HEK293 (cell line): Measurements from ENCODE around the gene FAM234B.

Experiments
- CTCF ChIA-PET: fragments of 350-600 bp; formaldehyde crosslinking; extraction: SDS; loops from one replicate; lab custom pipeline; 2021; ENCODE audit warnings: antibody characterized with exemption; lab: Yijun Ruan, JAX
- POLR2A ChIA-PET: fragments of 300-600 bp; formaldehyde crosslinking; extraction: SDS; loops from one replicate; lab custom pipeline; 2020; ENCODE audit warnings: antibody characterized with exemption, inconsistent platforms; lab: Yijun Ruan, JAX
- H3K27ac ChIP-seq: fragments of 200-500 bp; sonication (Bioruptor generic); 2 replicates; pipeline ENCODE4 v1.5.1; 2014; ENCODE audit warnings: low read depth, low read length, control low read depth, inconsistent platforms; ENCODE audit errors: extremely low read depth
- H3K36me3 ChIP-seq, 2 experiments: fragments of 200-500 bp in 1 of 2; sonication (Bioruptor generic) in 1 of 2; 1 replicate in 1 of 2; 2 replicates in 1 of 2; pipeline ENCODE4 v1.5.1; 2014 to 2017; ENCODE audit warnings: inconsistent platforms in 2 of 2, low read length in 2 of 2; ENCODE audit not compliant: control insufficient read depth in 2 of 2, insufficient read depth in 1 of 2
- H3K4me1 ChIP-seq: fragments of 200-500 bp; sonication (Bioruptor generic); 2 replicates; pipeline ENCODE4 v1.5.1; 2014; ENCODE audit warnings: mild to moderate bottlenecking, low read length, inconsistent platforms; ENCODE audit not compliant: control insufficient read depth, insufficient read depth
- H3K4me3 ChIP-seq: 2 replicates; pipeline ENCODE4 v1.5.1; 2011; ENCODE audit warnings: low read depth, mild to moderate bottlenecking, control low read depth, low read length, moderate library complexity
- H3K9me3 ChIP-seq: fragments of 200-500 bp; sonication (Bioruptor generic); 2 replicates; pipeline ENCODE4 v1.5.1; 2014; ENCODE audit warnings: low read depth, low read length, inconsistent platforms; ENCODE audit not compliant: control insufficient read depth, insufficient read depth
- EGR2 ChIP-seq: fragments of 450-650 bp; formaldehyde crosslinking; IDR thresholded peaks from 2 replicates; pipeline ENCODE4 v1.5.1; 2016; ENCODE audit warnings: low read depth, missing biosample characterization, missing genetic modification characterization
- FEZF1 ChIP-seq: fragments of 450-650 bp; formaldehyde crosslinking; IDR thresholded peaks from 2 replicates; pipeline ENCODE4 v1.5.1; 2016; ENCODE audit warnings: missing biosample characterization, missing genetic modification characterization
- GFI1B ChIP-seq: fragments of 450-650 bp; formaldehyde crosslinking; IDR thresholded peaks from 2 replicates; pipeline ENCODE4 v1.5.1; 2016; ENCODE audit warnings: missing biosample characterization, missing genetic modification characterization
- GLIS2 ChIP-seq: fragments of 450-650 bp; formaldehyde crosslinking; IDR thresholded peaks from 2 replicates; pipeline ENCODE4 v1.5.1; 2016; ENCODE audit warnings: missing biosample characterization, missing genetic modification characterization
- KLF8 ChIP-seq: fragments of 450-650 bp; formaldehyde crosslinking; IDR thresholded peaks from 2 replicates; pipeline ENCODE4 v1.5.1; 2016; ENCODE audit warnings: missing biosample characterization, missing genetic modification characterization
- KLF9 ChIP-seq: fragments of 450-650 bp; formaldehyde crosslinking; IDR thresholded peaks from 2 replicates; pipeline ENCODE4 v1.5.1; 2016; ENCODE audit warnings: missing biosample characterization, missing genetic modification characterization, low read depth
- OVOL3 ChIP-seq: fragments of 450-650 bp; formaldehyde crosslinking; IDR thresholded peaks from 2 replicates; pipeline ENCODE4 v1.5.1; 2016; ENCODE audit warnings: missing biosample characterization, missing genetic modification characterization
- SCRT2 ChIP-seq: fragments of 450-650 bp; formaldehyde crosslinking; IDR thresholded peaks from 2 replicates; pipeline ENCODE4 v1.5.1; 2016; ENCODE audit warnings: missing biosample characterization, missing genetic modification characterization
- SETDB1 ChIP-seq: IDR thresholded peaks from one replicate; pipeline ENCODE4 v1.6.1; 2017; ENCODE audit warnings: mild to moderate bottlenecking, low read length, moderate library complexity, mixed read lengths; ENCODE audit not compliant: insufficient read length
- YY2 ChIP-seq: fragments of 450-650 bp; formaldehyde crosslinking; IDR thresholded peaks from 2 replicates; pipeline ENCODE4 v1.5.1; 2016; ENCODE audit warnings: missing biosample characterization, missing genetic modification characterization
- ZBTB21 ChIP-seq: fragments of 450-650 bp; formaldehyde crosslinking; IDR thresholded peaks from 2 replicates; pipeline ENCODE4 v1.5.1; 2017; ENCODE audit warnings: missing biosample characterization, missing genetic modification characterization
- ZBTB48 ChIP-seq: fragments of 450-650 bp; formaldehyde crosslinking; IDR thresholded peaks from 2 replicates; pipeline ENCODE4 v1.5.1; 2016; ENCODE audit warnings: missing biosample characterization, missing genetic modification characterization
- ZNF10 ChIP-seq: fragments of 450-650 bp; formaldehyde crosslinking; IDR thresholded peaks from 2 replicates; pipeline ENCODE4 v1.5.1; 2017; ENCODE audit warnings: missing biosample characterization, missing genetic modification characterization
- ZNF184 ChIP-seq: fragments of 450-650 bp; IDR thresholded peaks from 2 replicates; pipeline ENCODE4 v1.5.1; 2018; ENCODE audit warnings: missing biosample characterization, mild to moderate bottlenecking, missing genetic modification characterization
- ZNF24 ChIP-seq: fragments of 450-650 bp; formaldehyde crosslinking; IDR thresholded peaks from 2 replicates; pipeline ENCODE4 v1.5.1; 2016; ENCODE audit warnings: missing biosample characterization, missing genetic modification characterization
- ZNF324 ChIP-seq: fragments of 450-650 bp; formaldehyde crosslinking; IDR thresholded peaks from 2 replicates; pipeline ENCODE4 v1.5.1; 2016; ENCODE audit warnings: missing biosample characterization, missing genetic modification characterization
- ZNF366 ChIP-seq: fragments of 450-650 bp; formaldehyde crosslinking; conservative IDR thresholded peaks from 2 replicates; pipeline ENCODE4 v1.5.1; 2016; ENCODE audit warnings: missing biosample characterization, missing genetic modification characterization
- ZNF426 ChIP-seq: fragments of 450-650 bp; formaldehyde crosslinking; IDR thresholded peaks from 2 replicates; pipeline ENCODE4 v1.5.1; 2017; ENCODE audit warnings: missing biosample characterization, missing genetic modification characterization, mild to moderate bottlenecking, inconsistent platforms, moderate library complexity
- ZNF510 ChIP-seq: fragments of 450-650 bp; formaldehyde crosslinking; IDR thresholded peaks from 2 replicates; pipeline ENCODE4 v1.5.1; 2018; ENCODE audit warnings: mild to moderate bottlenecking, missing genetic modification characterization, missing biosample characterization; ENCODE audit not compliant: insufficient replicate concordance
- ZNF561 ChIP-seq: fragments of 450-650 bp; IDR thresholded peaks from 2 replicates; pipeline ENCODE4 v1.5.1; 2018; ENCODE audit warnings: missing biosample characterization, missing genetic modification characterization, borderline replicate concordance
- ZNF571 ChIP-seq: fragments of 450-650 bp; formaldehyde crosslinking; IDR thresholded peaks from 2 replicates; pipeline ENCODE4 v1.5.0; 2017; ENCODE audit warnings: missing biosample characterization, missing genetic modification characterization
- ZNF585B ChIP-seq: fragments of 450-650 bp; formaldehyde crosslinking; IDR thresholded peaks from 2 replicates; pipeline ENCODE4 v1.5.1; 2016; ENCODE audit warnings: missing biosample characterization, missing genetic modification characterization
- ZNF624 ChIP-seq: fragments of 450-650 bp; formaldehyde crosslinking; IDR thresholded peaks from 2 replicates; pipeline ENCODE4 v1.5.1; 2017; ENCODE audit warnings: missing biosample characterization, missing genetic modification characterization
- ZNF701 ChIP-seq: fragments of 450-650 bp; formaldehyde crosslinking; IDR thresholded peaks from 2 replicates; pipeline ENCODE4 v1.5.1; 2016; ENCODE audit warnings: missing biosample characterization, missing genetic modification characterization
- ZNF707 ChIP-seq: fragments of 450-650 bp; formaldehyde crosslinking; IDR thresholded peaks from 2 replicates; pipeline ENCODE4 v1.5.1; 2016; ENCODE audit warnings: missing biosample characterization, missing genetic modification characterization
- ZNF791 ChIP-seq: fragments of 450-650 bp; formaldehyde crosslinking; IDR thresholded peaks from 2 replicates; pipeline ENCODE4 v1.5.1; 2016; ENCODE audit warnings: missing biosample characterization, missing genetic modification characterization
- TF ChIP-seq, protein P1 (sequence below): fragments of 450-650 bp; formaldehyde crosslinking; IDR thresholded peaks from 2 replicates; pipeline ENCODE4 v1.5.1; 2016; ENCODE audit warnings: missing biosample characterization, missing genetic modification characterization, low read depth
- TF ChIP-seq, protein P2 (sequence below): fragments of 450-650 bp; IDR thresholded peaks from 2 replicates; pipeline ENCODE4 v1.5.1; 2018; ENCODE audit warnings: missing biosample characterization, mild to moderate bottlenecking, missing genetic modification characterization
- TF ChIP-seq, protein P3 (sequence below): fragments of 450-650 bp; formaldehyde crosslinking; IDR thresholded peaks from 2 replicates; pipeline ENCODE4 v1.5.1; 2016; ENCODE audit warnings: missing biosample characterization, missing genetic modification characterization
- TF ChIP-seq, protein P4 (sequence below): fragments of 450-650 bp; formaldehyde crosslinking; IDR thresholded peaks from 2 replicates; pipeline ENCODE4 v1.5.1; 2016; ENCODE audit warnings: missing biosample characterization, missing genetic modification characterization

FAM234B gene

DNA sequence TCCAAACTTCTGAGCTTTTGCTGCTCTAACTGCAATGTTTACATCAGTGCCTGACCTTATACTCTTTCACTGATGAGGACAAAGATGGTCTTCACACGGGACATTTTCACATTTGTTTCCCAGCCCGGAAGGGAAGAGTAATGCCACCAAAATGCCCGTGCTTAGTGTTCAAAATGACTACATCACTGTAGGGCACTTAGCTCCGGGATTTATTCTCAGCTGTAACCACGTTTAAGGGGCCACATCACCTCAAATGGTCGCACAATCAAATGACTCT is 56.4 kb downstream of the FAM234B start:
- Histone ChIP-seq H3K4me3 (peak overlapping the region; percentile 56), H3K9me3 (no peaks in the 10 kb centered on the region), H3K4me1 (peaks cover 36% of the 10 kb centered on the region), H3K36me3 (no peaks in the 10 kb centered on the region), H3K27ac (peak overlapping the region; percentile 82)
- TF ChIP-seq, protein P1, sequence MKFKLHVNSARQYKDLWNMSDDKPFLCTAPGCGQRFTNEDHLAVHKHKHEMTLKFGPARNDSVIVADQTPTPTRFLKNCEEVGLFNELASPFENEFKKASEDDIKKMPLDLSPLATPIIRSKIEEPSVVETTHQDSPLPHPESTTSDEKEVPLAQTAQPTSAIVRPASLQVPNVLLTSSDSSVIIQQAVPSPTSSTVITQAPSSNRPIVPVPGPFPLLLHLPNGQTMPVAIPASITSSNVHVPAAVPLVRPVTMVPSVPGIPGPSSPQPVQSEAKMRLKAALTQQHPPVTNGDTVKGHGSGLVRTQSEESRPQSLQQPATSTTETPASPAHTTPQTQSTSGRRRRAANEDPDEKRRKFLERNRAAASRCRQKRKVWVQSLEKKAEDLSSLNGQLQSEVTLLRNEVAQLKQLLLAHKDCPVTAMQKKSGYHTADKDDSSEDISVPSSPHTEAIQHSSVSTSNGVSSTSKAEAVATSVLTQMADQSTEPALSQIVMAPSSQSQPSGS (tag by site-specific recombination) = no peak
- TF ChIP-seq ZNF571 (tag by site-specific recombination) (no peak), FEZF1 (tag by site-specific recombination) (peak; percentile 36; the same call in 1 of the 2 replicates), OVOL3 (tag by site-specific recombination) (no peak), GFI1B (tag by site-specific recombination) (no peak), SETDB1 (no peak), ZNF184 (tag by site-specific recombination) (0 out of 2 replicates have a peak, but pooled peaks have one; percentile 23), YY2 (peak; percentile 26; the same call in 1 of the 2 replicates), ZNF707 (tag by site-specific recombination) (no peak), ZNF624 (tag by site-specific recombination) (no peak), ZNF10 (tag by site-specific recombination) (0 out of 2 replicates have a peak, but pooled peaks have one; percentile 6), ZBTB21 (tag by site-specific recombination) (0 out of 2 replicates have a peak, but pooled peaks have one; percentile 27), ZBTB48 (tag by site-specific recombination) (peak; percentile 38; the same call in 1 of the 2 replicates), ZNF324 (tag by site-specific recombination) (0 out of 2 replicates have a peak, but pooled peaks have one; percentile 18), ZNF366 (no peak)
- TF ChIP-seq, protein P2, sequence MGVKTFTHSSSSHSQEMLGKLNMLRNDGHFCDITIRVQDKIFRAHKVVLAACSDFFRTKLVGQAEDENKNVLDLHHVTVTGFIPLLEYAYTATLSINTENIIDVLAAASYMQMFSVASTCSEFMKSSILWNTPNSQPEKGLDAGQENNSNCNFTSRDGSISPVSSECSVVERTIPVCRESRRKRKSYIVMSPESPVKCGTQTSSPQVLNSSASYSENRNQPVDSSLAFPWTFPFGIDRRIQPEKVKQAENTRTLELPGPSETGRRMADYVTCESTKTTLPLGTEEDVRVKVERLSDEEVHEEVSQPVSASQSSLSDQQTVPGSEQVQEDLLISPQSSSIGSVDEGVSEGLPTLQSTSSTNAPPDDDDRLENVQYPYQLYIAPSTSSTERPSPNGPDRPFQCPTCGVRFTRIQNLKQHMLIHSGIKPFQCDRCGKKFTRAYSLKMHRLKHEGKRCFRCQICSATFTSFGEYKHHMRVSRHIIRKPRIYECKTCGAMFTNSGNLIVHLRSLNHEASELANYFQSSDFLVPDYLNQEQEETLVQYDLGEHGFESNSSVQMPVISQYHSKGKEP (tag by site-specific recombination) = no peak
- TF ChIP-seq, protein P3, sequence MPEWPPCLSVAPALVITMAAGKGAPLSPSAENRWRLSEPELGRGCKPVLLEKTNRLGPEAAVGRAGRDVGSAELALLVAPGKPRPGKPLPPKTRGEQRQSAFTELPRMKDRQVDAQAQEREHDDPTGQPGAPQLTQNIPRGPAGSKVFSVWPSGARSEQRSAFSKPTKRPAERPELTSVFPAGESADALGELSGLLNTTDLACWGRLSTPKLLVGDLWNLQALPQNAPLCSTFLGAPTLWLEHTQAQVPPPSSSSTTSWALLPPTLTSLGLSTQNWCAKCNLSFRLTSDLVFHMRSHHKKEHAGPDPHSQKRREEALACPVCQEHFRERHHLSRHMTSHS (tag by site-specific recombination) = no peak
- POLR2A ChIA-PET = interaction anchor here (1.5 kb wide), 1 partner anchor 96 kb away, joined by 6 read pairs; the partner anchor contains the start of gene EMP1
- CTCF ChIA-PET = interaction anchor here (0.5 to 4.7 kb wide), 7 partner anchors 60 to 363 kb away, joined by 3 to 71 read pairs (median 5); no protein-coding TSS in a partner anchor

DNA sequence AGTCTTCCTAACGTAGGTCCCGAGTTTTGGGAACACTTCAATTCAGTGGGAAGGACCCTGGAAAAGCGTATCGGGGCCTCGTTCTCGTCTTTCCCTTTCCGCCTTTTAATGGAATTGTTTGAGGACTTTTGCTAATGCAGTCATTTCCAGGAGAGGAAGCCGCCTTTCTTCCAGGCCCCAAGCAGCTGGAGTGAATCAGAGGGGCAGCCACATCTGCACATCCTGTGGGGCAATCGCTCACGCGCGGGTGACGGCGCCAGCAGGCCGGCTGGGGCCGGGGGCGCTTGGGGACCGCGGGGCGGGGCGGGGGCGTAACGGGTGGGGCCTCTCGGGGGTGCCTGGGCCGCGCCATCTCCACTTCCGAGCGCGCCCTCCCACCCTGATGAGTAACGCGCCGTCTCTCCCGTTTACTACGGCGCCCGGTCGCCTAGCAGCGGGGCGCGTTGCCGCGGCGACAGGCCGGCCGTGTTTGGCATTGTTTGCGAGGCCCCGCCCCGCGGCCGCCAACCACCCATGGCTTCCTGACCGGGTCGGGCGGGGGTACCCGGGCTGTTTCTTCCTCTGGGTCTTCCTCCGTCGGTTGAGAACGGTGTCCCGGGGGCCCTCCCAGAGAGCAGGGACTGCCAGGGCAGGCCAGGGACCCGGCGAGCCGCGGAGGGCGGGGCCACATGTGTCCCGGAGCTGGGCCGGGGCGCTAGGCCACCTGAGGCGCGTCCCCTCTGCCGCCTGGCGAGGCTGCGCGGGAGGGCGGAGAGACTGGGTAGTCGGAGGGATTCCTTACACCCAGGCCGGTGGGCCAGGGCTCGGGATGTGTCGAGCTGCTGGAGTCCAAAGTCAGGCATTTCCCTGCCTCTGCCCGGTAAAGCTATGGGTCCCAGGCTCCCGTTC is 56.9 kb downstream of the FAM234B start:
- Histone ChIP-seq H3K27ac (peak overlapping the region; percentile 96), H3K9me3 (no peaks in the 10 kb centered on the region), H3K4me3 (peak overlapping the region; percentile 56), H3K4me1 (peaks cover 36% of the 10 kb centered on the region), H3K36me3 (no peaks in the 10 kb centered on the region)
- POLR2A ChIA-PET = interaction anchor here (1.5 kb wide), 1 partner anchor 95 kb away, joined by 6 read pairs; the partner anchor contains the start of gene EMP1
- CTCF ChIA-PET = interaction anchor here (0.5 to 4.7 kb wide), 7 partner anchors 77 to 434 kb away, joined by 3 to 71 read pairs (median 5); no protein-coding TSS in a partner anchor
- TF ChIP-seq ZNF585B (tag by site-specific recombination) = no peak
- TF ChIP-seq, protein P4, sequence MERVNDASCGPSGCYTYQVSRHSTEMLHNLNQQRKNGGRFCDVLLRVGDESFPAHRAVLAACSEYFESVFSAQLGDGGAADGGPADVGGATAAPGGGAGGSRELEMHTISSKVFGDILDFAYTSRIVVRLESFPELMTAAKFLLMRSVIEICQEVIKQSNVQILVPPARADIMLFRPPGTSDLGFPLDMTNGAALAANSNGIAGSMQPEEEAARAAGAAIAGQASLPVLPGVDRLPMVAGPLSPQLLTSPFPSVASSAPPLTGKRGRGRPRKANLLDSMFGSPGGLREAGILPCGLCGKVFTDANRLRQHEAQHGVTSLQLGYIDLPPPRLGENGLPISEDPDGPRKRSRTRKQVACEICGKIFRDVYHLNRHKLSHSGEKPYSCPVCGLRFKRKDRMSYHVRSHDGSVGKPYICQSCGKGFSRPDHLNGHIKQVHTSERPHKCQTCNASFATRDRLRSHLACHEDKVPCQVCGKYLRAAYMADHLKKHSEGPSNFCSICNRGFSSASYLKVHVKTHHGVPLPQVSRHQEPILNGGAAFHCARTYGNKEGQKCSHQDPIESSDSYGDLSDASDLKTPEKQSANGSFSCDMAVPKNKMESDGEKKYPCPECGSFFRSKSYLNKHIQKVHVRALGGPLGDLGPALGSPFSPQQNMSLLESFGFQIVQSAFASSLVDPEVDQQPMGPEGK = peak; percentile 91
- TF ChIP-seq ZNF701 (tag by site-specific recombination) = no peak
- no peak for TF ChIP-seq ZNF510 (tag by site-specific recombination)
- TF ChIP-seq ZNF791 (tag by site-specific recombination) = no peak
- TF ChIP-seq ZNF426 (tag by site-specific recombination) = no peak
- peak; percentile 96 for TF ChIP-seq SCRT2
- TF ChIP-seq ZNF561 = 0 out of 2 replicates have a peak, but pooled peaks have one; percentile 13
- TF ChIP-seq GLIS2 (tag by site-specific recombination) = peak; percentile 97
- TF ChIP-seq ZNF24 (tag by site-specific recombination) = peak; percentile 44; the same call in 1 of the 2 replicates
- TF ChIP-seq KLF9 = peak; percentile 49
- TF ChIP-seq KLF8 (tag by site-specific recombination) = peak; percentile 67
- TF ChIP-seq SETDB1 = no peak
- no peak for TF ChIP-seq EGR2 (tag by site-specific recombination)
